NCI-H510A (cell line): Measurements from ENCODE around the gene NEURL1.

Source experiments
- DNase-seq: peaks from one replicate; lab custom pipeline; 2025; lab: John Stamatoyannopoulos, UW

Gene NEURL1

GRCh38 chr10:103546401-103546800 is 52.9 kb downstream of the NEURL1 start:
- DNase-seq = no peak

- no peak for DNase-seq
Measured at GRCh38 chr10:103547391-103547946, 54.0 kb downstream of the NEURL1 start.

- no peak for DNase-seq
Measured at GRCh38 chr10:103548006-103548405, 54.5 kb downstream of the NEURL1 start.

GRCh38 chr10:103548581-103549348 is 55.3 kb downstream of the NEURL1 start:
- peak; percentile 97 for DNase-seq

- no peak for DNase-seq
Measured at GRCh38 chr10:103549349-103549685, 55.8 kb downstream of the NEURL1 start.

- no peak for DNase-seq
Measured at GRCh38 chr10:103550229-103550628, 56.7 kb downstream of the NEURL1 start.

GRCh38 chr10:103551619-103552602 is 58.4 kb downstream of the NEURL1 start:
- no peak for DNase-seq

GRCh38 chr10:103552856-103553742 is 59.6 kb downstream of the NEURL1 start:
- DNase-seq = no peak

- no peak for DNase-seq
Measured at GRCh38 chr10:103553743-103554487, 60.4 kb downstream of the NEURL1 start.

- peak; percentile 88 for DNase-seq
Measured at GRCh38 chr10:103554488-103555324, 61.2 kb downstream of the NEURL1 start.

- DNase-seq = no peak
Measured at GRCh38 chr10:103555325-103555649, 61.8 kb downstream of the NEURL1 start.

GRCh38 chr10:103555712-103556111 is 62.2 kb downstream of the NEURL1 start:
- DNase-seq = no peak

- DNase-seq = no peak
Measured at GRCh38 chr10:103556383-103557007, 63.0 kb downstream of the NEURL1 start.

GRCh38 chr10:103557455-103557854 is 64.0 kb downstream of the NEURL1 start:
- DNase-seq = no peak

GRCh38 chr10:103558911-103559310 is 65.4 kb downstream of the NEURL1 start:
- no peak for DNase-seq

GRCh38 chr10:103559776-103560175 is 66.3 kb downstream of the NEURL1 start:
- DNase-seq = no peak

- DNase-seq = no peak
Measured at GRCh38 chr10:103560886-103561285, 67.4 kb downstream of the NEURL1 start.

- no peak for DNase-seq
Measured at GRCh38 chr10:103562383-103562782, 68.9 kb downstream of the NEURL1 start.

- no peak for DNase-seq
Measured at GRCh38 chr10:103563231-103564115, 70.0 kb downstream of the NEURL1 start.
